HepG2 (cell line): ENCODE results near the gene PRKCG. TPM values are rescaled to one million over a fixed set of nuclear protein-coding genes. Genes with fewer than 3 reads are reported as not detected.
A peak's percentile ranks its signal among the peaks of the same experiment; 100 is the strongest.

Experiments used
- ATAC-seq: fragments of 200-7000 bp; cut with Tn5 transposase; 3 replicates; pipeline ENCODE4 v1.9.1; 2020; ENCODE audit warnings: mild to moderate bottlenecking, moderate library complexity
- BruUV-seq: library from RNA; stranded (reverse); fragments of 400-500 nt; replicated peaks from 2 replicates; lab custom pipeline; 2021; lab: Mats Ljungman, UMichigan
- CTCF ChIA-PET: fragments of 300-600 bp; formaldehyde crosslinking; extraction: SDS; loops from one replicate; lab custom pipeline; 2021; ENCODE audit warnings: low total read pairs, inconsistent platforms, low intra/inter-chr PET ratio; lab: Yijun Ruan, JAX
- POLR2A ChIA-PET: fragments of 350-600 bp; sonication (Branson Sonifier 250); formaldehyde crosslinking; loops from one replicate; lab custom pipeline; 2020; ENCODE audit warnings: antibody characterized with exemption, inconsistent platforms; lab: Yijun Ruan, JAX
- DNase-seq: peaks from one replicate; pipeline ENCODE4 v3.0.0-alpha.2; 2015; ENCODE audit warnings: low spot score
- FAIRE-seq: peaks from 3 replicates; lab custom pipeline; 2011; peaks lifted over from hg19 to GRCh38; lab: Jason Lieb, UNC
- H2AFZ ChIP-seq: one replicate; pipeline ENCODE4 v1.6.1; 2011; ENCODE audit warnings: low read length, inconsistent platforms
- H3K27ac ChIP-seq: fragments of 300-600 bp; 3 replicates; pipeline ENCODE4 v1.8.0; 2011; ENCODE audit warnings: mixed run types, mild to moderate bottlenecking, mixed read lengths, low read length, inconsistent platforms; ENCODE audit not compliant: insufficient read depth; ENCODE audit errors: extremely low read length
- H3K27me3 ChIP-seq, 2 experiments: fragments of 200-600 bp in 1 of 2; 2 replicates in 1 of 2; 3 replicates in 1 of 2; pipeline versions ENCODE4 v1.6.0 to v1.8.0; 2011; ENCODE audit warnings: low read length in 2 of 2, mild to moderate bottlenecking in 2 of 2, moderate library complexity in 2 of 2, inconsistent platforms in 1 of 2; ENCODE audit not compliant: insufficient read depth in 2 of 2, control insufficient read depth in 1 of 2
- H3K36me3 ChIP-seq, 2 experiments: fragments of 200-600 bp in 1 of 2; replicated peaks in 1 of 2; 2 replicates in 1 of 2; 3 replicates in 1 of 2; pipeline versions ENCODE4 v1.5.1 to v1.8.0; 2011; ENCODE audit warnings: low read length in 2 of 2, inconsistent platforms in 1 of 2; ENCODE audit not compliant: insufficient read depth in 2 of 2, control insufficient read depth in 1 of 2
- H3K4me1 ChIP-seq: 2 replicates; pipeline ENCODE4 v1.5.1; 2012; ENCODE audit warnings: low read length, inconsistent platforms; ENCODE audit not compliant: insufficient read depth
- H3K4me2 ChIP-seq: 2 replicates; pipeline ENCODE4 v1.6.0; 2011; ENCODE audit warnings: low read depth, low read length, inconsistent platforms
- H3K4me3 ChIP-seq, 3 experiments: fragments of 200-600 bp in 1 of 3; sonication (generic), shearing (Covaris generic) in 1 of 3; replicated peaks in 1 of 3; 2 replicates each; pipeline ENCODE4 v1.5.1; 2011 to 2016; ENCODE audit warnings: low read length in 3 of 3, inconsistent platforms in 2 of 3, low read depth in 2 of 3, mild to moderate bottlenecking in 2 of 3, control low read depth in 1 of 3, mixed read lengths in 1 of 3; ENCODE audit not compliant: insufficient read depth in 1 of 3
- H3K79me2 ChIP-seq: one replicate; pipeline ENCODE4 v1.6.1; 2011; ENCODE audit warnings: low read length, inconsistent platforms; ENCODE audit not compliant: insufficient read depth
- H3K9ac ChIP-seq: 2 replicates; pipeline ENCODE4 v1.6.0; 2011; ENCODE audit warnings: mild to moderate bottlenecking, low read depth, low read length, inconsistent platforms; ENCODE audit not compliant: insufficient read depth
- H3K9me3 ChIP-seq: 2 replicates; pipeline ENCODE4 v1.5.1; 2012; ENCODE audit warnings: mild to moderate bottlenecking, low read length
- H4K20me1 ChIP-seq: 2 replicates; pipeline ENCODE4 v1.6.0; 2011; ENCODE audit warnings: inconsistent platforms, mild to moderate bottlenecking, low read length, moderate library complexity; ENCODE audit not compliant: insufficient read depth
- HNRNPK ChIP-seq: fragments of 200-400 bp; formaldehyde crosslinking; IDR thresholded peaks from 2 replicates; pipeline ENCODE4 v1.6.1; 2018; ENCODE audit warnings: low read length, low read depth, moderate library complexity, mild to moderate bottlenecking; ENCODE audit not compliant: poor library complexity, severe bottlenecking
- NFE2 ChIP-seq: sonication (generic); formaldehyde crosslinking; IDR thresholded peaks from 2 replicates; pipeline ENCODE4 v1.4.0; 2020; ENCODE audit warnings: missing genetic modification reagents
- NFYC ChIP-seq: IDR thresholded peaks from 2 replicates; pipeline ENCODE4 v1.6.1; 2016; ENCODE audit warnings: missing genetic modification reagents, missing compliant biosample characterization
- THAP11 ChIP-seq: IDR thresholded peaks from 2 replicates; pipeline ENCODE4 v1.6.1; 2016; ENCODE audit warnings: missing biosample characterization, missing genetic modification reagents
- ZNF598 ChIP-seq: sonication (generic); formaldehyde crosslinking; IDR thresholded peaks from 2 replicates; pipeline ENCODE4 v1.5.1; 2020; ENCODE audit warnings: mild to moderate bottlenecking, missing genetic modification reagents, borderline replicate concordance
- ZSCAN22 ChIP-seq: sonication (generic); formaldehyde crosslinking; IDR thresholded peaks from 2 replicates; pipeline ENCODE4 v1.4.0; 2020; ENCODE audit warnings: mild to moderate bottlenecking, missing genetic modification reagents
- WGBS: methylation state at CpG from one replicate; pipeline ENCODE4 v1.1.6; 2017; ENCODE audit warnings: low lambda C conversion rate; 5-methylcytosine and 5-hydroxymethylcytosine counted together
- in situ Hi-C: cut with HindIII; loops from 2 replicates; pipeline ENCODE4 v1.10.0; 2017; ENCODE audit warnings: low pct_unique_long_range_greater_than_20kb; ENCODE audit not compliant: extremely low pct_ligation_motif_present
- intact Hi-C: fragments of 100-400 bp; cut with micrococcal nuclease; formaldehyde crosslinking; loops from one replicate; pipeline ENCODE4 v1.10.0; 2022; ENCODE audit not compliant: unreplicated experiment
- polyA plus RNA-seq, 8 experiments: library from polyadenylated mRNA; depleted of rRNA in 3 of 8; stranded (reverse) in 7 of 8; unstranded in 1 of 8; fragments of >200 nt; fragmentation: Illumina TruSeq in 4 of 8; extraction: Trizol in 4 of 8; gene quantifications; 2 replicates each; pipeline versions ENCODE4 v1.2.1 to v1.2.3, GENCODE V29; 2011 to 2016; ENCODE audit warnings: low read depth in 4 of 8, missing spikeins in 1 of 8, mixed read lengths in 1 of 8; ENCODE audit not compliant: insufficient read depth in 1 of 8
- total RNA-seq, 5 experiments: library from RNA; depleted of rRNA; stranded (reverse); fragments of >200 nt; fragmentation: Illumina TruSeq; extraction: Trizol; gene quantifications; 2 replicates each; pipeline ENCODE4 v1.2.3, GENCODE V29; 2016; ENCODE audit warnings: low read depth in 1 of 5
- TF ChIP-seq, protein P1 (sequence below): sonication (generic); formaldehyde crosslinking; IDR thresholded peaks from 2 replicates; pipeline ENCODE4 v1.4.0; 2020; ENCODE audit warnings: missing genetic modification reagents
- TF ChIP-seq, protein P2 (sequence below): sonication (generic); formaldehyde crosslinking; IDR thresholded peaks from 2 replicates; pipeline ENCODE4 v1.4.0; 2020; ENCODE audit warnings: missing genetic modification reagents
- TF ChIP-seq, protein P3 (sequence below): sonication (generic); formaldehyde crosslinking; IDR thresholded peaks from 2 replicates; pipeline ENCODE4 v1.5.0; 2020; ENCODE audit warnings: missing genetic modification reagents
- TF ChIP-seq, protein P4 (sequence below): sonication (generic); formaldehyde crosslinking; IDR thresholded peaks from 2 replicates; pipeline ENCODE4 v1.4.0; 2020; ENCODE audit warnings: missing genetic modification reagents
- TF ChIP-seq, protein P5 (sequence below): sonication (generic); formaldehyde crosslinking; IDR thresholded peaks from 2 replicates; pipeline ENCODE4 v1.9.0; 2021; ENCODE audit warnings: missing genetic modification reagents, borderline replicate concordance

The PRKCG gene
- total and polyA plus RNA-seq, 2 of the 13 experiments (the other 11 are each of a cell fraction or from before 2014, with no cell fraction given) = 0.02 to 0.03 TPM

DNA sequence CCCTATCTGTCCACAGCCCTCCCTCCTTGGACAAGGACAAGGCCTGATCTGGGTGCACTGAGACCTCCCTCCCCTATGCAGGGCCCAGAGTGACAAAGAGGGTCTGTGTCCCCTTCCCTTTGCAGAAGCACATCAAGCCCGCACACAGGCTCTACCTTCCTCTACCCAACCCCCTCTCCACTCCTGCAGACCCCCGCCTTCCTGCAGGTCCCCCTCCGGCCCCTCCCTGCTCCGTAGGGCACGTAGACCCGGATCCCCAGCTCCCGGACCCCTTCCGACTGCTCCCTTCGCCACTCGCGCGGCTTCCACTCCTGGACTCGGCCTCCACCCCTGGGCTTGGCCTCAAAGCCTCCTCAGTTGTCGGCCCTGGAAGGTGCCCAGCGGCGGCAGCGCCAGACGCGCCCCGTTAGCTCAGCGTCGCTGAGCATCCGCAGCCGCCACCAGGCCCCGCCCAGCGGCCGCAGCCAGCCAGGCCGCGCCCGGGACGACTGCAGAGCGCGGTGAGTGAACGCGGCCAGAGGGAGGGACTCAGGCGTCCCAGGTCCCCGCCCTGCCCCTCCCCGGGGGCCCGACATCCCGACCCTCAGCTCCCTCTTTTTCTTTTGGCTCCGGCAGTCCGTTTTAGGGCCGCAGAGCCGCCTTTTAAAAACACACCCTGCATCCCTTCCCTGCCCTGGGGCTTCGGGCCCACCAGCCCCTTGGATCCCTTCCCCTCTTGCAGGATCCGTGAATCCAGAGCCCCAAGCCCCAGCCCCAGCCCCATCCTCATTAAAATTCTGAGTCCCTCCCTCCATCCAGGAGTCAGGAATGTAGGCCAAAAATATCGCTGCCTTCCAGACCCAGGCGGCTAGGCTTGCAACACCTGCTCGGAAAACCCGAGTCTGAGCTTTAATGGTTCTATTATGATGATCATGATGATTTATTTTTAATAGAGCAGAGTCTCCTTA lies 15.8 kb upstream of the PRKCG start:
- Histone ChIP-seq H4K20me1 (peaks cover 12% of the 10 kb centered on the region; the same call in 1 of the 2 replicates), H2AFZ (no peak overlapping the region), H3K4me2 (peak overlapping the region; percentile 92), H3K27ac (peak overlapping the region; percentile 100), H3K36me3 (peaks cover 2 to 8% of the 10 kb centered on the region in 2 experiments; a peak in 2 of 5 replicates), H3K4me1 (peaks cover 34% of the 10 kb centered on the region), H3K4me3 (peak overlapping the region; percentile 79 to 97 (median 84)), H3K9ac (peak overlapping the region; percentile 99), H3K27me3 (no peaks in the 10 kb centered on the region; a peak in 1 of 5 replicates), H3K9me3 (no peaks in the 10 kb centered on the region), H3K79me2 (peaks cover 33% of the 10 kb centered on the region)
- in situ Hi-C loops = no loop called here
- DNase-seq (peak; percentile 68), FAIRE-seq (no peak), ATAC-seq (peak; percentile 49)
- ChIA-PET POLR2A (interaction anchor here (0.6 to 5.6 kb wide), 13 partner anchors 9 to 271 kb away, joined by 3 to 102 read pairs (median 5); partner anchors contain the start of genes PRKCG, PRPF31 and TFPT), CTCF (no interaction called here)
- no TSS peak for BruUV-seq
- intact Hi-C loops = no loop called here
- 1% methylated on average over 25 of the region's 50 CpGs for WGBS
- TF ChIP-seq, protein P1, sequence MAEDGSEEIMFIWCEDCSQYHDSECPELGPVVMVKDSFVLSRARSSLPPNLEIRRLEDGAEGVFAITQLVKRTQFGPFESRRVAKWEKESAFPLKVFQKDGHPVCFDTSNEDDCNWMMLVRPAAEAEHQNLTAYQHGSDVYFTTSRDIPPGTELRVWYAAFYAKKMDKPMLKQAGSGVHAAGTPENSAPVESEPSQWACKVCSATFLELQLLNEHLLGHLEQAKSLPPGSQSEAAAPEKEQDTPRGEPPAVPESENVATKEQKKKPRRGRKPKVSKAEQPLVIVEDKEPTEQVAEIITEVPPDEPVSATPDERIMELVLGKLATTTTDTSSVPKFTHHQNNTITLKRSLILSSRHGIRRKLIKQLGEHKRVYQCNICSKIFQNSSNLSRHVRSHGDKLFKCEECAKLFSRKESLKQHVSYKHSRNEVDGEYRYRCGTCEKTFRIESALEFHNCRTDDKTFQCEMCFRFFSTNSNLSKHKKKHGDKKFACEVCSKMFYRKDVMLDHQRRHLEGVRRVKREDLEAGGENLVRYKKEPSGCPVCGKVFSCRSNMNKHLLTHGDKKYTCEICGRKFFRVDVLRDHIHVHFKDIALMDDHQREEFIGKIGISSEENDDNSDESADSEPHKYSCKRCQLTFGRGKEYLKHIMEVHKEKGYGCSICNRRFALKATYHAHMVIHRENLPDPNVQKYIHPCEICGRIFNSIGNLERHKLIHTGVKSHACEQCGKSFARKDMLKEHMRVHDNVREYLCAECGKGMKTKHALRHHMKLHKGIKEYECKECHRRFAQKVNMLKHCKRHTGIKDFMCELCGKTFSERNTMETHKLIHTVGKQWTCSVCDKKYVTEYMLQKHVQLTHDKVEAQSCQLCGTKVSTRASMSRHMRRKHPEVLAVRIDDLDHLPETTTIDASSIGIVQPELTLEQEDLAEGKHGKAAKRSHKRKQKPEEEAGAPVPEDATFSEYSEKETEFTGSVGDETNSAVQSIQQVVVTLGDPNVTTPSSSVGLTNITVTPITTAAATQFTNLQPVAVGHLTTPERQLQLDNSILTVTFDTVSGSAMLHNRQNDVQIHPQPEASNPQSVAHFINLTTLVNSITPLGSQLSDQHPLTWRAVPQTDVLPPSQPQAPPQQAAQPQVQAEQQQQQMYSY = no peak
- TF ChIP-seq, protein P2, sequence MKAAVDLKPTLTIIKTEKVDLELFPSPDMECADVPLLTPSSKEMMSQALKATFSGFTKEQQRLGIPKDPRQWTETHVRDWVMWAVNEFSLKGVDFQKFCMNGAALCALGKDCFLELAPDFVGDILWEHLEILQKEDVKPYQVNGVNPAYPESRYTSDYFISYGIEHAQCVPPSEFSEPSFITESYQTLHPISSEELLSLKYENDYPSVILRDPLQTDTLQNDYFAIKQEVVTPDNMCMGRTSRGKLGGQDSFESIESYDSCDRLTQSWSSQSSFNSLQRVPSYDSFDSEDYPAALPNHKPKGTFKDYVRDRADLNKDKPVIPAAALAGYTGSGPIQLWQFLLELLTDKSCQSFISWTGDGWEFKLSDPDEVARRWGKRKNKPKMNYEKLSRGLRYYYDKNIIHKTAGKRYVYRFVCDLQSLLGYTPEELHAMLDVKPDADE (CRISPR knock-in tag) = no peak
- TF ChIP-seq HNRNPK = peak; percentile 75
- TF ChIP-seq NFYC = 0 out of 2 replicates have a peak, but pooled peaks have one; percentile 9
- TF ChIP-seq NFE2 (CRISPR knock-in tag) = no peak
- TF ChIP-seq, protein P3, sequence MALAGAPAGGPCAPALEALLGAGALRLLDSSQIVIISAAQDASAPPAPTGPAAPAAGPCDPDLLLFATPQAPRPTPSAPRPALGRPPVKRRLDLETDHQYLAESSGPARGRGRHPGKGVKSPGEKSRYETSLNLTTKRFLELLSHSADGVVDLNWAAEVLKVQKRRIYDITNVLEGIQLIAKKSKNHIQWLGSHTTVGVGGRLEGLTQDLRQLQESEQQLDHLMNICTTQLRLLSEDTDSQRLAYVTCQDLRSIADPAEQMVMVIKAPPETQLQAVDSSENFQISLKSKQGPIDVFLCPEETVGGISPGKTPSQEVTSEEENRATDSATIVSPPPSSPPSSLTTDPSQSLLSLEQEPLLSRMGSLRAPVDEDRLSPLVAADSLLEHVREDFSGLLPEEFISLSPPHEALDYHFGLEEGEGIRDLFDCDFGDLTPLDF (CRISPR knock-in tag) = no peak
- no peak for TF ChIP-seq ZNF598
- peak; percentile 39; the same call in 1 of the 2 replicates for TF ChIP-seq THAP11 (CRISPR knock-in tag)
- TF ChIP-seq, protein P4, sequence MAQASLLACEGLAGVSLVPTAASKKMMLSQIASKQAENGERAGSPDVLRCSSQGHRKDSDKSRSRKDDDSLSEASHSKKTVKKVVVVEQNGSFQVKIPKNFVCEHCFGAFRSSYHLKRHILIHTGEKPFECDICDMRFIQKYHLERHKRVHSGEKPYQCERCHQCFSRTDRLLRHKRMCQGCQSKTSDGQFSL = peak; percentile 29
- 0 out of 2 replicates have a peak, but pooled peaks have one; percentile 4 for TF ChIP-seq ZSCAN22 (CRISPR knock-in tag)
- TF ChIP-seq, protein P5, sequence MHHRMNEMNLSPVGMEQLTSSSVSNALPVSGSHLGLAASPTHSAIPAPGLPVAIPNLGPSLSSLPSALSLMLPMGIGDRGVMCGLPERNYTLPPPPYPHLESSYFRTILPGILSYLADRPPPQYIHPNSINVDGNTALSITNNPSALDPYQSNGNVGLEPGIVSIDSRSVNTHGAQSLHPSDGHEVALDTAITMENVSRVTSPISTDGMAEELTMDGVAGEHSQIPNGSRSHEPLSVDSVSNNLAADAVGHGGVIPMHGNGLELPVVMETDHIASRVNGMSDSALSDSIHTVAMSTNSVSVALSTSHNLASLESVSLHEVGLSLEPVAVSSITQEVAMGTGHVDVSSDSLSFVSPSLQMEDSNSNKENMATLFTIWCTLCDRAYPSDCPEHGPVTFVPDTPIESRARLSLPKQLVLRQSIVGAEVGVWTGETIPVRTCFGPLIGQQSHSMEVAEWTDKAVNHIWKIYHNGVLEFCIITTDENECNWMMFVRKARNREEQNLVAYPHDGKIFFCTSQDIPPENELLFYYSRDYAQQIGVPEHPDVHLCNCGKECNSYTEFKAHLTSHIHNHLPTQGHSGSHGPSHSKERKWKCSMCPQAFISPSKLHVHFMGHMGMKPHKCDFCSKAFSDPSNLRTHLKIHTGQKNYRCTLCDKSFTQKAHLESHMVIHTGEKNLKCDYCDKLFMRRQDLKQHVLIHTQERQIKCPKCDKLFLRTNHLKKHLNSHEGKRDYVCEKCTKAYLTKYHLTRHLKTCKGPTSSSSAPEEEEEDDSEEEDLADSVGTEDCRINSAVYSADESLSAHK (CRISPR knock-in tag) = no peak
